GM11168 (cell line): ENCODE data around the gene FYCO1.

Experiments used
- in situ Hi-C: fragments of 300-500 bp; cut with MboI; formaldehyde crosslinking; loops from one replicate; pipeline ENCODE4 v1.12.0; 2022; ENCODE audit warnings: low sequenced_read_pairs; ENCODE audit not compliant: unreplicated experiment

FYCO1 gene

GRCh38 chr3:45870099-45870498 lies 125.5 kb downstream of the FYCO1 start:
- in situ Hi-C loops = no loop called here

- in situ Hi-C loops = no loop called here
These were observed 126.0 kb downstream of the FYCO1 start for GRCh38 chr3:45869638-45870037.

DNA sequence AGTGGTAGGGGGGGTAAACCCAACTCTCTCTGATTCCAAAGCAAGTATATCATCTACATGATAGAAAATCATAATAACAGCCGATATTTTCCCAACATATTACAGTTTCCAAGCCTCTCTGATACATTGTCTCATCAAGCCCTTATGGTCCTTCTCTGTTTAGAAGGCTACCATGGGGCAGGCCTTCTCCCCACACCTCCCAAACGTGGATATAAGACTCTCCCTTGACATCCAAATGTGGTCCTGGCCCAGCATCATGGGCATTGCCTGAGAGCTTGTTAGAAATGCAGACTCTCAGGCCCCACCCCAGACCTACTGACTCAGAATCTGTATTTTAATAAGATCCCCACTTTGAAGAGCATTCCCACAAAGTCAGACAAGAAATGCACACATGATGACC lies 127.0 kb downstream of the FYCO1 start:
- in situ Hi-C loops = no loop called here

DNA sequence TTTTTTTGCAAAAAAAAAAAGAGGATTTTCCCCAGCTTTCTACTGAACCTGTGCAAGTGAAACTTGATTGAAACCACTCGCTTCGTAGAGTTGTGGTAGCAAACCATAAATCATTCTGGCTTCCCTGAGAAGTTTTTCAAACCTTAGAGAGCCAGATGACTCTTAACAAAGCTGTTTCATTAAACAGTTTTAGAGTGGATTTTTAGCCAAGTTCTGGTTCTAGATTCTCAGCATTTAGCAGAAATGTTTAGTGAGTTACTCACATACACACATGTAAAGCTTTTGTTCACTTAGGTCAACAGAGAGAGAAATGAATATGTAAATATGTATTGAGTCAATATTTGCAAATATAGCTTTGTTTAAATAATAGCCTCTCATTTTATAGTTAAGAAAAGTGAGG lies 127.4 kb downstream of the FYCO1 start:
- in situ Hi-C loops = no loop called here
